Measurements from ENCODE around the gene SLC12A6. TPM values are rescaled to one million over a fixed set of nuclear protein-coding genes. Genes with fewer than 3 reads are reported as not detected.

SLC12A6 gene
- total and polyA plus RNA-seq, 2 of the 13 experiments (the other 11 are each of a cell fraction or from before 2014, with no cell fraction given), result 15.2 to 30.1 TPM

DNA sequence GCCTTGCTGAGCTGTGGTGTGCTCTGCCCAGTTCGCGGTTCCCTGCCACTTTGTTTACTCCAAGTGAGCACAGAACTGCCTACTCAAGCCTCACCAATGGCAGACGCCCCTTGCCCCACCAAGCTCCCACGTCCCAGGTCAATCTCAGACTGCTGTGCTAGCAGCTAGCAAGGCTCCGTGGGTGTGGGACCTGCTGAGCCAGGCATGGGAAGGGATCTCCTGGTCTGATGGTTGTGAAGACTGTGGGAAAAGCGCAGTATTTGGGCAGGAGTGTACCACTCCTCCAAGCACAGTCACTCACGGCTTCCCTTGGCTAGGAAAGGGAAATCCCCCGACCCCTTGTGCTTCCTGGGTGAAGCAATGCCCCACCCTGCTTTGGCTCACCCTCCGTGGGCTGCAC, 45.0 kb downstream of the SLC12A6 start (continued):
- TF ChIP-seq, protein P1, sequence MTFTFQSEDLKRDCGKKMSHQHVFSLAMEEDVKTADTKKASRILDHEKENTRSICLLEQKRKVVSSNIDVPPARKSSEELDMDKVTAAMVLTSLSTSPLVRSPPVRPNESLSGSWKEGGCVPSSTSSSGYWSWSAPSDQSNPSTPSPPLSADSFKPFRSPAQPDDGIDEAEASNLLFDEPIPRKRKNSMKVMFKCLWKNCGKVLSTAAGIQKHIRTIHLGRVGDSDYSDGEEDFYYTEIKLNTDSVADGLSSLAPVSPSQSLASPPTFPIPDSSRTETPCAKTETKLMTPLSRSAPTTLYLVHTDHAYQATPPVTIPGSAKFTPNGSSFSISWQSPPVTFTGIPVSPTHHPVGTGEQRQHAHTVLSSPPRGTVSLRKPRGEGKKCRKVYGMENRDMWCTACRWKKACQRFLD (CRISPR knock-in tag; IDR thresholded peaks at IDR 0.05; ENCODE audit: borderline replicate concordance), result no peak
- no peak for TF ChIP-seq ZNF567 (CRISPR knock-in tag; IDR thresholded peaks at IDR 0.05; ENCODE audit: borderline replicate concordance)
- TF ChIP-seq BRD4 (CRISPR knock-in tag; IDR thresholded peaks at IDR 0.05), result no peak
- TF ChIP-seq POLR2AphosphoS5 (IDR thresholded peaks at IDR 0.05; ENCODE audit: low read depth, low read length), result no peak
- TF ChIP-seq SIN3B (IDR thresholded peaks at IDR 0.05; ENCODE audit: low read length), result no peak
- TF ChIP-seq HOXA9 (CRISPR knock-in tag; IDR thresholded peaks at IDR 0.05; ENCODE audit: borderline replicate concordance), result no peak
- TF ChIP-seq, protein P2, sequence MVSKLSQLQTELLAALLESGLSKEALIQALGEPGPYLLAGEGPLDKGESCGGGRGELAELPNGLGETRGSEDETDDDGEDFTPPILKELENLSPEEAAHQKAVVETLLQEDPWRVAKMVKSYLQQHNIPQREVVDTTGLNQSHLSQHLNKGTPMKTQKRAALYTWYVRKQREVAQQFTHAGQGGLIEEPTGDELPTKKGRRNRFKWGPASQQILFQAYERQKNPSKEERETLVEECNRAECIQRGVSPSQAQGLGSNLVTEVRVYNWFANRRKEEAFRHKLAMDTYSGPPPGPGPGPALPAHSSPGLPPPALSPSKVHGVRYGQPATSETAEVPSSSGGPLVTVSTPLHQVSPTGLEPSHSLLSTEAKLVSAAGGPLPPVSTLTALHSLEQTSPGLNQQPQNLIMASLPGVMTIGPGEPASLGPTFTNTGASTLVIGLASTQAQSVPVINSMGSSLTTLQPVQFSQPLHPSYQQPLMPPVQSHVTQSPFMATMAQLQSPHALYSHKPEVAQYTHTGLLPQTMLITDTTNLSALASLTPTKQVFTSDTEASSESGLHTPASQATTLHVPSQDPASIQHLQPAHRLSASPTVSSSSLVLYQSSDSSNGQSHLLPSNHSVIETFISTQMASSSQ (IDR thresholded peaks at IDR 0.05; ENCODE audit: low read depth), result no peak
- TF ChIP-seq, protein P2 (CRISPR knock-in tag; IDR thresholded peaks at IDR 0.05; ENCODE audit: borderline replicate concordance), result no peak

DNA sequence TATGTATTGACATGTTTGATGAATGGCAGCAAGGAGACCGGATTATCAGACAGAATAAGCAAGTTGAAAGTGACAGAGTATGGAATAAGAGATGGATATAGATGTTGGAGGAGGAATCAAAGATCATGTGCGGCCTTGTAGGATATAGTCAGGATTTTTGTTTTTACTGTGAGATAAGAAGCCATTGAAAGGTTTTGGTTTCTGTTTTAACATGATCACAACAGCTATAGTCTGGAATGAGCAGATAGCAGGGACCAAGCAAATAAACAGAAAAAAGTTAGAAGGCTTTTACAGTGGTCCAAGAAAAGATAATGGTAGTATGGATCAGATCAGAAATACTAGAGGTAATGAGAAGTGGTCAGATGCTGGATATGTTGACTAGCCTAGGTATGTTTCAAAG, 52.6 kb downstream of the SLC12A6 start:
- H3K27ac ChIP-seq (ENCODE audit: extremely low read length, insufficient read depth, low read length), result no peak overlapping the region
- H3K27me3 ChIP-seq (ENCODE audit: control insufficient read depth in 1 of 2, insufficient read depth in 2 of 2, low read length in 2 of 2), result no peaks in the 10 kb centered on the region
- in situ Hi-C loops (cut with HindIII; ENCODE audit: extremely low pct_ligation_motif_present, low pct_unique_long_range_greater_than_20kb), result no loop called here
- no peak for FAIRE-seq
- ChIA-PET POLR2A (no interaction called here), CTCF (ENCODE audit: low intra/inter-chr PET ratio, low total read pairs) (no interaction called here)
- H3K36me3 ChIP-seq (replicated peaks in 1 of 2; ENCODE audit: control insufficient read depth in 1 of 2, insufficient read depth in 2 of 2, low read length in 2 of 2), result no peaks in the 10 kb centered on the region
- no peak for DNase-seq (ENCODE audit: low spot score)
- no peaks in the 10 kb centered on the region for H4K20me1 ChIP-seq (ENCODE audit: insufficient read depth, low read length)
- no TSS peak for BruUV-seq (replicated peaks)
- ATAC-seq, result no peak
- no peak overlapping the region for H3K9ac ChIP-seq (ENCODE audit: insufficient read depth, low read depth, low read length)
- 94% methylated on average over 2 of the region's 2 CpGs for WGBS (ENCODE audit: low lambda C conversion rate)
- H3K4me1 ChIP-seq (ENCODE audit: insufficient read depth, low read length), result peaks cover 9% of the 10 kb centered on the region; the same call in 1 of the 2 replicates
- H2AFZ ChIP-seq (ENCODE audit: low read length), result no peak overlapping the region
- no peaks in the 10 kb centered on the region for H3K79me2 ChIP-seq (ENCODE audit: insufficient read depth, low read length)
- no peak overlapping the region for H3K4me2 ChIP-seq (ENCODE audit: low read depth, low read length)
- intact Hi-C loops (cut with micrococcal nuclease; ENCODE audit: unreplicated experiment), result no loop called here
- H3K4me3 ChIP-seq (replicated peaks in 1 of 3; ENCODE audit: insufficient read depth in 1 of 3, low read depth in 2 of 3, low read length in 3 of 3), result no peak overlapping the region
- H3K9me3 ChIP-seq (ENCODE audit: low read length), result no peaks in the 10 kb centered on the region
- TF ChIP-seq PAX8 (CRISPR knock-in tag; IDR thresholded peaks at IDR 0.05; ENCODE audit: borderline replicate concordance) (no peak), ZNF337 (CRISPR knock-in tag; IDR thresholded peaks at IDR 0.05; ENCODE audit: borderline replicate concordance, low read depth) (no peak), NFIC (IDR thresholded peaks at IDR 0.05; ENCODE audit: low read length) (no peak), ZFP1 (CRISPR knock-in tag; IDR thresholded peaks at IDR 0.05) (no peak), ARHGAP35 (CRISPR knock-in tag; IDR thresholded peaks at IDR 0.05; ENCODE audit: borderline replicate concordance) (no peak), ETV5 (CRISPR knock-in tag; IDR thresholded peaks at IDR 0.05; ENCODE audit: borderline replicate concordance) (no peak), ZNF263 (CRISPR knock-in tag; IDR thresholded peaks at IDR 0.05) (no peak)
- TF ChIP-seq, protein P3, sequence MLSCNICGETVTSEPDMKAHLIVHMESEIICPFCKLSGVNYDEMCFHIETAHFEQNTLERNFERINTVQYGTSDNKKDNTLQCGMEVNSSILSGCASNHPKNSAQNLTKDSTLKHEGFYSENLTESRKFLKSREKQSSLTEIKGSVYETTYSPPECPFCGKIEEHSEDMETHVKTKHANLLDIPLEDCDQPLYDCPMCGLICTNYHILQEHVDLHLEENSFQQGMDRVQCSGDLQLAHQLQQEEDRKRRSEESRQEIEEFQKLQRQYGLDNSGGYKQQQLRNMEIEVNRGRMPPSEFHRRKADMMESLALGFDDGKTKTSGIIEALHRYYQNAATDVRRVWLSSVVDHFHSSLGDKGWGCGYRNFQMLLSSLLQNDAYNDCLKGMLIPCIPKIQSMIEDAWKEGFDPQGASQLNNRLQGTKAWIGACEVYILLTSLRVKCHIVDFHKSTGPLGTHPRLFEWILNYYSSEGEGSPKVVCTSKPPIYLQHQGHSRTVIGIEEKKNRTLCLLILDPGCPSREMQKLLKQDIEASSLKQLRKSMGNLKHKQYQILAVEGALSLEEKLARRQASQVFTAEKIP (CRISPR knock-in tag; IDR thresholded peaks at IDR 0.05; ENCODE audit: borderline replicate concordance), result no peak

Data from HepG2 (cell line).